T-cell (primary cell): ENCODE measurements around the gene ADH4. TPM values are rescaled to one million over a fixed set of nuclear protein-coding genes. Genes with fewer than 3 reads are reported as not detected.
A peak's percentile ranks its signal among the peaks of the same experiment; 100 is the strongest.

Experiments
- ATAC-seq, 4 experiments: fragments of 200-7000 bp in 3 of 4; fragments of 150-1000 bp in 1 of 4; cut with Tn5 transposase; replicated peaks in 1 of 4; 1 replicate in 3 of 4; 2 replicates in 1 of 4; pipeline ENCODE4 v1.10.0; 2021; ENCODE audit warnings: moderate library complexity in 3 of 4, mild to moderate bottlenecking in 2 of 4, moderate number of reproducible peaks in 1 of 4
- CTCF ChIA-PET, 2 donors: fragments of 300-600 bp; sonication (Branson Sonifier 250); formaldehyde crosslinking; loops; one replicate each; lab custom pipeline; 2022; ENCODE audit warnings: antibody characterized with exemption in 2 of 2; lab: Charles Lee
- POLR2A ChIA-PET, 2 donors: fragments of 300-600 bp; sonication (Branson Sonifier 250); formaldehyde crosslinking; loops; one replicate each; lab custom pipeline; 2022; ENCODE audit warnings: antibody characterized with exemption in 2 of 2; lab: Charles Lee
- DNase-seq, 35 experiments: peaks; one replicate each; pipeline versions ENCODE4 v3.0.0 to v3.0.0-alpha.2; 2013 to 2023
- H3K27ac ChIP-seq: one replicate; pipeline ENCODE4 v1.5.1; 2013; ENCODE audit warnings: low read length
- H3K27me3 ChIP-seq, 2 experiments: replicated peaks in 1 of 2; 1 replicate in 1 of 2; 2 replicates in 1 of 2; pipeline versions ENCODE4 v1.6.1 to v1.7.0; 2013; ENCODE audit warnings: low read length in 1 of 2, mixed read lengths in 1 of 2; ENCODE audit not compliant: control insufficient read depth in 2 of 2, insufficient read depth in 2 of 2; ENCODE audit errors: extremely low read depth in 1 of 2
- H3K36me3 ChIP-seq, 2 donors: 1 replicate in 1 of 2; 2 replicates in 1 of 2; pipeline versions ENCODE4 v1.6.1 to v1.7.0; 2013; ENCODE audit warnings: low read length in 1 of 2; ENCODE audit not compliant: control insufficient read depth in 2 of 2, insufficient read depth in 1 of 2; ENCODE audit errors: extremely low read depth in 1 of 2
- H3K4me1 ChIP-seq, 2 experiments: 1 replicate in 1 of 2; 2 replicates in 1 of 2; pipeline versions ENCODE4 v1.6.1 to v1.7.0; 2013; ENCODE audit warnings: low read length in 2 of 2, mixed read lengths in 1 of 2; ENCODE audit not compliant: insufficient read depth in 2 of 2, control insufficient read depth in 1 of 2; ENCODE audit errors: extremely low read depth in 1 of 2
- H3K4me3 ChIP-seq, 2 donors: 1 replicate in 1 of 2; 2 replicates in 1 of 2; pipeline versions ENCODE4 v1.5.1 to v1.7.0; 2013; ENCODE audit warnings: mild to moderate bottlenecking in 2 of 2, low read length in 1 of 2, moderate library complexity in 1 of 2; ENCODE audit not compliant: control insufficient read depth in 1 of 2; ENCODE audit errors: extremely low read depth in 1 of 2
- H3K9me3 ChIP-seq: 2 replicates; pipeline ENCODE4 v1.7.0; 2013
- H3K27ac Mint-ChIP-seq, 2 donors: one replicate each; pipeline ENCODE4 v1.8.0; 2020 to 2021; ENCODE audit warnings: mild to moderate bottlenecking in 2 of 2, mixed read lengths in 2 of 2
- H3K27me3 Mint-ChIP-seq, 2 donors: one replicate each; pipeline ENCODE4 v1.8.0; 2021 to 2022; ENCODE audit warnings: mixed read lengths in 2 of 2
- H3K36me3 Mint-ChIP-seq: one replicate; pipeline ENCODE4 v1.8.0; 2021; ENCODE audit warnings: mixed read lengths
- H3K4me1 Mint-ChIP-seq, 3 donors: one replicate each; pipeline ENCODE4 v1.8.0; 2020 to 2022; ENCODE audit warnings: mixed read lengths in 3 of 3, mild to moderate bottlenecking in 1 of 3
- H3K4me3 Mint-ChIP-seq, 3 donors: one replicate each; pipeline ENCODE4 v1.8.0; 2020 to 2022; ENCODE audit warnings: mild to moderate bottlenecking in 3 of 3, mixed read lengths in 3 of 3, moderate library complexity in 3 of 3
- H3K9me3 Mint-ChIP-seq, 3 donors: one replicate each; pipeline ENCODE4 v1.8.0; 2020 to 2022; ENCODE audit warnings: mixed read lengths in 3 of 3
- WGBS: methylation state at CpG from one replicate; pipeline ENCODE4 v1.1.5; 2013; ENCODE audit warnings: missing lambda C conversion rate; ENCODE audit not compliant: insufficient coverage; 5-methylcytosine and 5-hydroxymethylcytosine counted together
- total RNA-seq, 35 experiments: library from RNA in 6 of 35; stranded (reverse) in 6 of 35; fragments of 120-200 nt in 1 of 35; gene quantifications; one replicate each; pipeline versions ENCODE4 v1.2.1 to v1.2.4 and lab custom pipeline; 2013 to 2026

ADH4 gene
- total RNA-seq, 5 donors from 2014 or later (not counting 1 experiment from before 2014, with no cell fraction given) = 0.33 to 0.64 TPM; not detected in 3

- H3K27me3 Mint-ChIP-seq = no peaks in the 10 kb centered on the region
- Histone ChIP-seq H3K36me3 (peaks cover 7 to 89% of the 10 kb centered on the region in 2 donors), H3K4me1 (no peaks in the 10 kb centered on the region), H3K27me3 (no peaks in the 10 kb centered on the region), H3K4me3 (no peak overlapping the region), H3K27ac (no peak overlapping the region), H3K9me3 (no peaks in the 10 kb centered on the region)
- peaks cover 56% of the 10 kb centered on the region for H3K36me3 Mint-ChIP-seq
- 90% methylated on average over 2 of the region's 4 CpGs for WGBS
- POLR2A ChIA-PET = no interaction called here
- H3K27ac Mint-ChIP-seq = peak overlapping the region in 1 of 2 donors; percentile 37
- ATAC-seq = no peak
- no peak for DNase-seq
- H3K9me3 Mint-ChIP-seq = no peaks in the 10 kb centered on the region
- H3K4me1 Mint-ChIP-seq = peaks cover 4 to 13% (median 4%) of the 10 kb centered on the region in 3 donors
- CTCF ChIA-PET = no interaction called here
- no peak overlapping the region for H3K4me3 Mint-ChIP-seq
These were observed 66.9 kb downstream of the ADH4 start for GRCh38 chr4:99077177-99077576.

DNA sequence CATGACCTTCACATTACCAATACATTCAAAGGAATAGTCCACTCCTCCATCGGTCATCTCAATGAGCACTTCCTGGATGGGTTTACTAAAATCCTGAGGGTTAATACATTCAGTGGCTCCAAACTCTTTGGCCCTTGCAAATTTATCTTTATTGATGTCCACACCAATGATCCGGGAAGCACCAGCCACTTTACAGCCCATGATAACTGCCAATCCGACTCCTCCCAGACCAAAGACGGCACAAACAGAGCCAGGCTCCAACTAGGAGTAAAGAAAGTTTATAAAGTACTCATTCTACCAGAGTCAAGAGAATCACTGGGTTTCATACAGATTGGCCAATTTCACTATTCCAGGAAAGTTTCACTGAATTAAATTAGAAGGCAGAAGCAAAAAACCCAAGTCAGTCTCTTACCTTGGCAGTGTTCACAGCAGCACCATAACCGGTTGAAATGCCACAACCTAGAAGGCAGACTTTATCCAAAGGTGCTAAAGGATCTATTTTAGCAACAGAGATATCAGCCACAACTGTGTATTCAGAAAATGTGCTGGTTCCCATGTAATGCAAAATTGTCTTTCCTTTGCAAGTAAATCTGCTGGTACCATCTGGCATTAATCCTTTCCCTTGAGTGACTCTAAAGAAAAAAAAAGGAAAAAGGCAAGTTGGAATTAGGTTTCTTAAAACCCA, 67.7 kb downstream of the ADH4 start:
- no peaks in the 10 kb centered on the region for H3K4me1 ChIP-seq
- H3K9me3 Mint-ChIP-seq = no peaks in the 10 kb centered on the region
- POLR2A ChIA-PET = no interaction called here
- H3K4me3 ChIP-seq = no peak overlapping the region
- H3K27ac ChIP-seq = no peak overlapping the region
- no peaks in the 10 kb centered on the region for H3K27me3 Mint-ChIP-seq
- no peak overlapping the region for H3K4me3 Mint-ChIP-seq
- H3K36me3 Mint-ChIP-seq = peaks cover 54% of the 10 kb centered on the region
- H3K4me1 Mint-ChIP-seq = peaks cover 3 to 13% (median 3%) of the 10 kb centered on the region in 3 donors
- ATAC-seq (no peak), DNase-seq (no peak)
- H3K27ac Mint-ChIP-seq = peak overlapping the region in 1 of 2 donors; percentile 16
- no peaks in the 10 kb centered on the region for H3K27me3 ChIP-seq
- WGBS = 89% methylated on average over 2 of the region's 5 CpGs
- peaks cover 7 to 89% of the 10 kb centered on the region in 2 donors for H3K36me3 ChIP-seq
- no peaks in the 10 kb centered on the region for H3K9me3 ChIP-seq
- CTCF ChIA-PET = no interaction called here

- H3K4me1 Mint-ChIP-seq = peaks cover 2 to 9% (median 3%) of the 10 kb centered on the region in 3 donors
- H3K4me3 Mint-ChIP-seq = no peak overlapping the region
- no peaks in the 10 kb centered on the region for H3K27me3 Mint-ChIP-seq
- CTCF ChIA-PET = interaction anchor here (0.5 to 0.6 kb wide), 4 partner anchors 10 to 382 kb away, joined by 3 read pairs; no protein-coding TSS in a partner anchor
- no peak for ATAC-seq
- H3K36me3 Mint-ChIP-seq = peaks cover 55% of the 10 kb centered on the region
- Histone ChIP-seq H3K36me3 (peaks cover 7 to 82% of the 10 kb centered on the region in 2 donors), H3K9me3 (no peaks in the 10 kb centered on the region), H3K27me3 (no peaks in the 10 kb centered on the region), H3K4me3 (no peak overlapping the region), H3K4me1 (no peaks in the 10 kb centered on the region), H3K27ac (no peak overlapping the region)
- H3K9me3 Mint-ChIP-seq = no peaks in the 10 kb centered on the region
- DNase-seq = no peak
- POLR2A ChIA-PET = interaction anchor here (0.6 kb wide), 4 partner anchors 66 to 552 kb away, joined by 3 to 5 read pairs (median 4); no protein-coding TSS in a partner anchor
- WGBS = 98% methylated on average over 6 of the region's 7 CpGs
- no peak overlapping the region for H3K27ac Mint-ChIP-seq
These were observed 69.3 kb downstream of the ADH4 start for GRCh38 chr4:99074816-99075215.

Other genes starting within 250 kb of the ADH4 start
- 10 to 100 TPM; 39.4 to 60.6 (median 56.4) TPM for gene EIF4E, start 215.2 kb downstream of the ADH4 start, total RNA-seq
- 10 to 100 TPM; 32.9 to 39.8 (median 39.2) TPM for gene METAP1, start 148.6 kb downstream of the ADH4 start, total RNA-seq
- 10 to 100 TPM; 51.1 to 80.6 (median 70.5) TPM for gene ADH5, start 55.5 kb downstream of the ADH4 start, total RNA-seq
- gene ADH6, start 74.9 kb upstream of the ADH4 start, total RNA-seq = under 1 TPM in 3 of 5 donors, not detected in 2; 0.13 to 0.20 (median 0.16) TPM
- gene ADH1A, start 146.7 kb upstream of the ADH4 start, total RNA-seq = under 1 TPM in 1 of 5 donors, not detected in 4; 0.20 TPM
- gene ADH1B, start 177.1 kb upstream of the ADH4 start, total RNA-seq = 1 to 10 TPM in 3 of 5 donors, not detected in 2; 2.0 to 3.1 (median 2.1) TPM
- under 1 TPM in 2 of 5 donors, not detected in 3; 0.19 to 0.20 TPM for gene ADH1C, start 208.4 kb upstream of the ADH4 start, total RNA-seq